NCI-H2107 treated with DMSO at 0.1 percent for 48 hours (cell line): ENCODE results near the gene ADCY7.
A peak's percentile ranks its signal among the peaks of the same experiment; 100 is the strongest.
"Not testable (repeated sequence)": the region's sequence is repeated elsewhere in the genome, so short reads cannot be mapped to it uniquely, and the experiment has no call there.

Source experiments
- DNase-seq: peaks from one replicate; lab custom pipeline; 2025; ENCODE audit not compliant: unreplicated experiment; lab: John Stamatoyannopoulos, UW

Gene ADCY7

DNA sequence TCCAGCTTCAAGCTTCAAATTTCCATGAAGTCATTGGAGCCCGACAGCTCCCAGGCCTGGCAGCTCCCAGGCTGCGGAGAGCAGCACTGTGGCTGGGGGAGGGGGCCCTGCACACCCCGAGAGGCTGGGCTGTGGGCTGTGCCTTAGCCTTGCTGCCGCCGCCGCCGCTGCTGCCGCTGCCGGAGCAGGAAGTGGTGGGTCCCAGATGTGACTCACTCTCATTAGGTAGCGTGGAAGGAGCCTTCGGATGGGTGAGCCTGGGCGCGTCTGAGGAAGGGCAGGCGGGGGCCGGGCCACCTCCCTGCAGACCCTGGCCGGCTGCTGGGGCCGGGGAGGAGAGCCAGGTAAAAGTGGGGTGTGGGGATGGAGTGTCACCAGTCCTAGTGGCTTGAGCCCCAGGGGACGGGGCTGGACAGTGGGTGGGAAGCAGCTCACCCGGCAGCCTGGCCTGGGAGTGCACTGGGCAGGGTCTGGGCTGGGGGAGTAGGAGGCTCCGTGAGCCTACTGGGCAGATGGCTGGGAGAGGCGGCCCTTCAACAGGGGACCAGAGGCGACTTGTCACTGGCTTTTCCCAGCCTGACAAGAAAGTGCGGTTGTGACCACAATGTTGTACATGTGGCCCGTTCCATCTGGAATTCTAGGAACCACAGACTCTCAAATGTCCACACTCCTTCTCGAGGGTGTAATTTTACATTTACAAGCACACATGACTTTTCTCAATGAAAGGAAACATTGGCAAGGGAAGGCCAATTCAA, at the start of gene ADCY7:
TSS of gene ADCY7 (plus strand) at position 215 of the 755 bp plus-strand sequence. CDS start 21,629 bp downstream, outside the sequence.
- DNase-seq: peak; percentile 41

GRCh38 chr16:50219402-50219975, 46.9 kb upstream of the ADCY7 start:
- DNase-seq: no peak

- no peak for DNase-seq
Observed at GRCh38 chr16:50224286-50224685, 42.1 kb upstream of the ADCY7 start.

- no peak for DNase-seq
Observed at GRCh38 chr16:50227120-50227519, 39.2 kb upstream of the ADCY7 start.

- DNase-seq: no peak
Observed at GRCh38 chr16:50227665-50228064, 38.7 kb upstream of the ADCY7 start.

GRCh38 chr16:50228364-50228868, 37.9 kb upstream of the ADCY7 start:
- DNase-seq: no peak

DNA sequence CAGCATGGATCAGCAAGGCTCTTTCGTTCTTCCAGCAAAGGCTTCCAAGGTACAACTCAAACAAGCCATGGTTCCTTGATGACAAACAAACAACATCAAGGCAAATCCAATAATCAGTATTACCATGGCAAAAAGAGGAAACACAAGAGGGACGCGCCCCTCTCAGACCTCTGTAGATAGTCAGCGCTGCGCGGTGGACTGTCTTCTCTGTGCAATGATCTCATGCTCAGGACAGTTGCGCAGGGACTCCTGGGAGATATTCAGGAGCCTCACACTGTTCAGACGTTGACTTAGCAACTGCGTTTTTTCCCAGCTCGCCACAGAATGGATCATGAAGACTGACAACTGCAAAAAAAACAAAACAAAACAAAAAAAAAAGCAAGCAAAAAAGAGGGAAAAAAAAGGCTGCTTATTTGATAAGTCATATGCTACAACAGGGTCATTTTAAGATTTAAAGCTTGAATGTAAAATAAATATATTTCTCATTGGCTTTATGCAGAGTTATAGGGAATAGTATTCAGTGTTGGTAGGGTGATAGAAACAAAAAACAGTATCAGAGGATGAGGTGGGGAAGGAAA, 37.1 kb upstream of the ADCY7 start:
- no peak for DNase-seq

DNA sequence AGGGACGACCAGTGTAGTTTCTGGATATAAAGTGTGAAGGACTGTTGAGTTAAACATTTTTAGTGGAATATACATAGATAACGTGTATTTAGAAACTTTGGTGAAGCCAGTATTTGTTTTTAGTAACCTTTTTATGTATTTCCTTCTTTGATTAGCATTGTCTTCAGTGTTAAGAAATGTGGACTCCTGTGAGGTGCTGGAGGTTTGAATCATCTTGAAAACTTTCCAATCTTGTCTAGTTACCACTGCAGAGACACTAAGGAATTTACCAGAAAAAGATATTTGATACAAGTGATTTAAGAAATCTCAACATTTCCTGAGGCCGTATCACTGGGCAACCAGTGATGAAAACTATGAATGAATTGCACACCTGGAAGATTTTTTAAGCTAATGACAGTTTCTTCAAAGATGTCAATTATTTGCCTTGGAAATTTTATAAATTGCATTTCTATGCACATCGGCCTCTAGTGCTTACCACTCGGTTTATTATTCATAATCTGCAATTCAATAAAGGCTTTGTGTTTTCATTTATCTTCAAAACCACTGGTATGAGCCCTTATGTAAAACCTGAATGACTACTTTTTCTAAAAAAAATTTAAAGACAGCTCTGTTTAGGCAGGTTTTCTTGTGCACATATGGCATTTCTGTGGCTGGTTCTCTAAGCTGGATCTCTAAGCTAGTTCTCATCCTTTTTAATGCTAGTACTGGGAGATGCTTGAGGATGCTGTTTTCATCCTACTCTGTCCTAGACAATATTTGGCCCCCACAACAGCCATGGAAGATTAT, 31.4 kb upstream of the ADCY7 start:
- DNase-seq: no peak

- DNase-seq: peak; percentile 19
Observed at GRCh38 chr16:50235581-50235980, 30.8 kb upstream of the ADCY7 start.

- DNase-seq: no peak
Observed at GRCh38 chr16:50238314-50238713, 28.0 kb upstream of the ADCY7 start.

GRCh38 chr16:50238868-50239301, 27.5 kb upstream of the ADCY7 start:
- DNase-seq: peak; percentile 96

DNA sequence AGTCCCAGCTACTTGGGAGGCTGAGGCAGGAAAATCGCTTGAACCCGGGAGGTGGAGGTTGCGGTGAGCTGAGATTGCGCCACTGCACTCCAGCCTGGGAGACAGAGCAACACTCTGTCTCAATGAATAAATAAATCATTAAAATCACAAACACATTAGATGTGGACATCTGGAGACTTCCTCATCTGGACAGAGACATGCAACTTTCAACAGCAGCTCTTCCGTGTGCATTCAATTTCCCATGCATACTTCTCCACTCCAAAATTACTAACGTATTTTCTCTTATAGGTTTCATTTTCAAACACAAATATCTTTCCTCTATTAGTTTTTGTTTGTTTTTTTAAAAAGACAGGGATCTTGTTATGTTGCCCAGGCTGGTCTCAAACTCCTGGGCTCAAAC, 23.3 kb upstream of the ADCY7 start:
- not testable (repeated sequence) for DNase-seq

DNA sequence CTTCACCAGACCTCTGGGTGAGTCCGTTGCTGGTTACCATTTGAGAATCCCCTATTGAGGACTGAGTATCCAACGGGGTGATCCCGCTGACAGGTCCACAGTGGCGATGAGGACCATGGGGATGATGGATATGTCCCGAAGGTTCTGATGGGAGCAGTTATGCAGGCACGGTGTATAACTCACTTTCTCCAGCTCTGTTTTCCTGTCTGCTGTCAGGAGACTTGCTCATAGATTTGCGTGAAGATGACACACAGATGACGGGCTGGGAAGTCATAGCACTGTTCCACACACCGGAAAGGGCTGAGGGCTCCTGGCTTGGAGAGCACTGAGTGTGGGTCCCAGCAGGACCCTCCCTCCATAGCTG, 22.2 kb upstream of the ADCY7 start:
- DNase-seq: no peak

GRCh38 chr16:50244504-50245416, 21.6 kb upstream of the ADCY7 start:
- no peak for DNase-seq

DNA sequence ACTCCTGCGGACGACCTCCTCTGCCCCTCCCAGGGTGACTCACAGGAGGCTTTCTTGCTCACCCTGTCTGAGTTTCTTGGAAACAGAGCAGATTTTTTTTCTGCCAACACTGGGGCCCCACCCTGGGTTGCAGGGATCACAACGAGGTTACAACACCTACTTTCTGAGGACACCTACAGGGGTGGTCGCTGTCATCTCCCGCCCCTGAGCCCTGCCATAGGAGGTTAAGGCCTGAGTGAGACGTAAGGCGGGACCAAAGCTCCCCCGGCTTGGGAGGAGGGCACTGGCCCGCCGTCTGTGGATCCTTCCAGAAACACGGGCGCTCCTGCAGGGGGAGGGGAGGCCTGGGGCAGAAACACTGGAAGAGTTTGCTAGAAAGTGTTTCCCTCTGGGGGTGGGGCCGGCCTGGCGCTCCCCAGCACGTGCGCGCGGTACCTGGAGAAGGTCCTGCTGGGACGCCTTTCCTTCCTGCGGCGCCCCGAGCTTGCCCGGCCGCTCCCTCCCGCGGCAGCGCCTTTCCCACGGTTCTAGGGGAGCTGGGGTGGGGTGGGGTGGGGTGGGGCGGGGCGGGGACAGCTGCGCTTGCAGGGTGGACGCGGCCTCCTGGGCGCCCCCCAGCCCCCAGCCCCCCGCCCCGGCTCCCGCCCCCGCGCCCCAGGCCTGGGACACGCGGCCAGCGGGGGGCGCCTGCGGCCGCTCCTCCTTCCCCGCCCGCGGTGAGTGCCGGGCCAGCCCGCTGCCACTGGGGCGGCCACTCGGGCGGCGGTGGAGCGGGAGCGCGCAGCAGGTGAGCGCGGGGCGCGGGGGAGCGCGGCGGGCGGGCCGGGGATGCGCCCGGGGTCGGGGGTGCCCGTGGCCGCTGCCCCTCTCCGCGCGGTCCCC, 20.7 kb upstream of the ADCY7 start:
- no peak for DNase-seq

GRCh38 chr16:50246299-50247122, 19.8 kb upstream of the ADCY7 start:
- DNase-seq: no peak

DNA sequence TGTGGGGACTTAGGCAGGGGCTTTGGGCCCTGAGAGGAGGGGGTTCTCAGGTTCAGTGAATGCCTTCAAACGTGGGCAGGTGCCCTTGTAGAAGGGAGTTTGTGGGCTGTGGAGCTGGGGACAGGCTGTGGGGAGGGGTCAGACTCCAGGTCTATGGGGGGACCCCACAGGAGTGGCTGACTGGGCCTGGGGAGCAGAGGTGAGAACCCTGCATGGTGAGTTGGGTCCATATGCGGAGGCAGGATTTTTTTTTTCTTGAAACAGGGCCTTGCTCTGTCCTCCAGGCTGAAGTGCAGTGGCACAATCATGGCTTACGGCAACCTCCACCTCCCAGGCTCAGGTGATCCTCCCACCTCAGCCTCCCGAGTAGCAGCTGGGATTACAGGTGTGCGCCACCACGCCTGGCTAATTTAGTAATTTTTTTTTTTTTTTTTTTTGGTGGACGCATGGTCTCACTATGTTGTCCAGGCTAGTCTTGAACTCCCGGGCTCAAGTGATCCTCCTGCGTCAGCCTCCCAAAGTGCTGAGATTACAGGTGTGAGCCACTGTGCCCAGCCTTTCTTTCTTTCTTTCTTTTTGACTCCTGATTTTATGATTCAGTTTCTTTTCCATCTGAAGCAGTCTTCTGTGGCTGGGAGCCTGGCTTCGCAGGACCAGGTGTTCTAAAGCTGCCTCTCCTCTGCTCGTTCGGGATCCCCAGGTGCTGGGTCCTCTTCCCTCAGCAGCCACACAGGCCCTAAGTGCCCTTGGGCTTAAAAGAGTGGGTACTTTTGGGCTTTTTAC, 19.0 kb upstream of the ADCY7 start:
- no peak for DNase-seq
